Mucosa of descending colon (tissue), 3 donors: ENCODE measurements around the gene TMEM259. TPM values are rescaled to one million over a fixed set of nuclear protein-coding genes. Genes with fewer than 3 reads are reported as not detected.
A peak's percentile ranks its signal among the peaks of the same experiment; 100 is the strongest.

Experiments
- ATAC-seq: fragments of 200-7000 bp; cut with Tn5 transposase; one replicate; pipeline ENCODE4 v1.9.1; 2020; ENCODE audit warnings: mild to moderate bottlenecking, moderate library complexity
- DNase-seq, 3 donors: peaks; one replicate each; pipeline ENCODE4 v3.0.0-alpha.2; 2020
- H3K36me3 ChIP-seq: fragments of 200-600 bp; one replicate; pipeline ENCODE4 v1.8.0; 2021; ENCODE audit warnings: low read depth, mild to moderate bottlenecking
- H3K4me1 ChIP-seq: fragments of 200-600 bp; one replicate; pipeline ENCODE4 v1.8.0; 2021; ENCODE audit warnings: low read depth, mild to moderate bottlenecking
- H3K4me3 ChIP-seq: fragments of 200-600 bp; one replicate; pipeline ENCODE4 v1.8.0; 2021; ENCODE audit warnings: mild to moderate bottlenecking
- H3K9me3 ChIP-seq: fragments of 200-600 bp; one replicate; pipeline ENCODE4 v1.8.0; 2021; ENCODE audit warnings: mild to moderate bottlenecking
- CTCF ChIP-seq: fragments of 200-600 bp; IDR thresholded peaks from one replicate; pipeline ENCODE4 v1.8.0; 2022; ENCODE audit warnings: antibody characterized with exemption, mild to moderate bottlenecking
- intact Hi-C, 2 donors: fragments of 100-400 bp; cut with DNase I in 1 of 2; cut with micrococcal nuclease in 1 of 2; formaldehyde crosslinking; loops; one replicate each; pipeline versions ENCODE4 v1.11.0 to v1.11.1; 2022; cut with DNase I, micrococcal nuclease
- total RNA-seq, 3 donors: library from RNA; stranded (reverse); fragmentation: NEBNext Ultra II Directional in 2 of 3; extraction: Animal tissue kit (Norgen Biotek cat#: 25700) in 2 of 3; gene quantifications; one replicate each; pipeline versions ENCODE4 v1.2.1 to v1.2.4, GENCODE V29; 2021 to 2023
- donor health status: DM: no; HTN: no; CAD: no; lungs with moderate emphysema.
- donor health status: DM: no; HTN: no; CAD: no.
- donor health status: DM: no; HTN: yes; CAD: no.

Gene TMEM259
- total RNA-seq, 3 donors from 2014 or later: 185 to 199 (median 190) TPM

GRCh38 chr19:1053176-1054101, 32.5 kb upstream of the TMEM259 start:
- no peaks in the 10 kb centered on the region for H3K36me3 ChIP-seq
- H3K4me3 ChIP-seq: no peak overlapping the region
- ATAC-seq (no peak), DNase-seq (no peak)
- TF ChIP-seq CTCF: no peak
- intact Hi-C loops: no loop called here
- H3K4me1 ChIP-seq: no peaks in the 10 kb centered on the region
- H3K9me3 ChIP-seq: peaks cover 20% of the 10 kb centered on the region

GRCh38 chr19:1052349-1052975, 31.5 kb upstream of the TMEM259 start:
- DNase-seq (no peak), ATAC-seq (no peak)
- Histone ChIP-seq H3K36me3 (no peaks in the 10 kb centered on the region), H3K4me1 (no peaks in the 10 kb centered on the region), H3K9me3 (peaks cover 11% of the 10 kb centered on the region), H3K4me3 (no peak overlapping the region)
- TF ChIP-seq CTCF: no peak
- intact Hi-C loops: no loop called here

GRCh38 chr19:1051791-1052190, 30.9 kb upstream of the TMEM259 start:
- H3K4me1 ChIP-seq: no peaks in the 10 kb centered on the region
- no peak for ATAC-seq
- TF ChIP-seq CTCF: no peak
- no peak overlapping the region for H3K4me3 ChIP-seq
- DNase-seq: no peak
- peaks cover 5% of the 10 kb centered on the region for H3K9me3 ChIP-seq
- H3K36me3 ChIP-seq: no peaks in the 10 kb centered on the region
- intact Hi-C loops: no loop called here

- intact Hi-C loops: no loop called here
- no peak for TF ChIP-seq CTCF
- ATAC-seq: no peak
- Histone ChIP-seq H3K4me3 (no peak overlapping the region), H3K36me3 (no peaks in the 10 kb centered on the region), H3K4me1 (no peaks in the 10 kb centered on the region), H3K9me3 (no peaks in the 10 kb centered on the region)
- peak in 1 of 3 donors; percentile 48 for DNase-seq
These were observed 30.3 kb upstream of the TMEM259 start for GRCh38 chr19:1050989-1051788.

- intact Hi-C loops: no loop called here
- H3K9me3 ChIP-seq: no peaks in the 10 kb centered on the region
These were observed 28.9 kb upstream of the TMEM259 start for GRCh38 chr19:1049800-1050199.

More at GRCh38 chr19:1049800-1050199, 28.9 kb upstream of the TMEM259 start:
- no peak for TF ChIP-seq CTCF
- peak in 1 of 3 donors; percentile 33 for DNase-seq
- H3K36me3 ChIP-seq: no peaks in the 10 kb centered on the region
- H3K4me3 ChIP-seq: no peak overlapping the region
- no peaks in the 10 kb centered on the region for H3K4me1 ChIP-seq
- ATAC-seq: no peak
